IMR-90 (cell line): Measurements from ENCODE around the gene GTF2I. TPM values are rescaled to one million over a fixed set of nuclear protein-coding genes. Genes with fewer than 3 reads are reported as not detected.
A peak's percentile ranks its signal among the peaks of the same experiment; 100 is the strongest.

ENCODE experiments used
- ATAC-seq: fragments of 200-7000 bp; cut with Tn5 transposase; 2 replicates; pipeline ENCODE4 v1.9.1; 2020; ENCODE audit warnings: low read depth, mild to moderate bottlenecking, moderate library complexity
- BruUV-seq: library from RNA; stranded (reverse); fragments of 400-500 nt; replicated peaks from 2 replicates; lab custom pipeline; 2021; lab: Mats Ljungman, UMichigan
- CTCF ChIA-PET: fragments of 300-600 bp; formaldehyde crosslinking; extraction: SDS; loops from one replicate; lab custom pipeline; 2021; ENCODE audit warnings: antibody characterized with exemption; lab: Yijun Ruan, JAX
- POLR2A ChIA-PET: fragments of 300-600 bp; sonication (Branson Sonifier 250); formaldehyde crosslinking; loops from one replicate; lab custom pipeline; 2022; ENCODE audit warnings: antibody characterized with exemption; ENCODE audit not compliant: unreplicated experiment; lab: Charles Lee
- DNase-seq: peaks from one replicate; pipeline ENCODE4 v3.0.0; 2013
- H2AFZ ChIP-seq: replicated peaks from 2 replicates; pipeline ENCODE3; 2013; ENCODE audit warnings: low read length, mild to moderate bottlenecking; ENCODE audit not compliant: poor library complexity
- H2AK5ac ChIP-seq: 2 replicates; pipeline ENCODE4 v1.6.1; 2013; ENCODE audit warnings: low read depth, low read length, inconsistent platforms
- H2AK9ac ChIP-seq: replicated peaks from 2 replicates; pipeline ENCODE3; 2013; ENCODE audit warnings: mild to moderate bottlenecking, low read depth, low read length, moderate library complexity; ENCODE audit not compliant: poor library complexity
- H2BK120ac ChIP-seq: 2 replicates; pipeline ENCODE4 v1.6.1; 2013; ENCODE audit warnings: low read depth, low read length, inconsistent platforms
- H2BK15ac ChIP-seq: 3 replicates; pipeline ENCODE4 v1.6.1; 2013; ENCODE audit warnings: low read depth, low read length, inconsistent platforms
- H2BK20ac ChIP-seq: 2 replicates; pipeline ENCODE4 v1.6.1; 2013; ENCODE audit warnings: low read depth, mild to moderate bottlenecking, inconsistent platforms, low read length, moderate library complexity
- H2BK5ac ChIP-seq: 2 replicates; pipeline ENCODE4 v1.6.1; 2013; ENCODE audit warnings: mild to moderate bottlenecking, low read depth, low read length, inconsistent platforms; ENCODE audit not compliant: poor library complexity, severe bottlenecking
- H3K14ac ChIP-seq: replicated peaks from 2 replicates; pipeline ENCODE4 v1.6.1; 2013; ENCODE audit warnings: low read depth, low read length, inconsistent platforms
- H3K18ac ChIP-seq: 2 replicates; pipeline ENCODE4 v1.6.1; 2013; ENCODE audit warnings: low read depth, low read length, control low read depth
- H3K23ac ChIP-seq: 2 replicates; pipeline ENCODE4 v1.6.1; 2013; ENCODE audit warnings: low read depth, low read length, inconsistent platforms
- H3K27ac ChIP-seq: 2 replicates; pipeline ENCODE4 v1.5.1; 2013; ENCODE audit warnings: mild to moderate bottlenecking, control low read depth, low read length; ENCODE audit not compliant: insufficient read depth
- H3K27me3 ChIP-seq: 2 replicates; pipeline ENCODE4 v1.6.1; 2013; ENCODE audit warnings: low read length; ENCODE audit not compliant: control insufficient read depth, insufficient read depth
- H3K36me3 ChIP-seq: 2 replicates; pipeline ENCODE4 v1.6.1; 2013; ENCODE audit warnings: low read length, mixed read lengths; ENCODE audit not compliant: control insufficient read depth, insufficient read depth
- H3K4ac ChIP-seq: 2 replicates; pipeline ENCODE4 v1.6.1; 2013; ENCODE audit warnings: low read depth, low read length, inconsistent platforms
- H3K4me1 ChIP-seq: 2 replicates; pipeline ENCODE4 v1.6.1; 2013; ENCODE audit warnings: low read length, mixed read lengths; ENCODE audit not compliant: control insufficient read depth, insufficient read depth
- H3K4me2 ChIP-seq: 2 replicates; pipeline ENCODE4 v1.6.1; 2013; ENCODE audit warnings: low read depth, mild to moderate bottlenecking, control low read depth, low read length, moderate library complexity
- H3K4me3 ChIP-seq: 2 replicates; pipeline ENCODE4 v1.5.1; 2013; ENCODE audit warnings: low read depth, mild to moderate bottlenecking, control low read depth, low read length, moderate library complexity; ENCODE audit not compliant: insufficient read depth
- H3K56ac ChIP-seq: 2 replicates; pipeline ENCODE4 v1.6.1; 2013; ENCODE audit warnings: low read length, inconsistent platforms; ENCODE audit not compliant: insufficient read depth; ENCODE audit errors: extremely low read depth
- H3K79me1 ChIP-seq, 2 experiments: 2 replicates each; pipeline ENCODE4 v1.6.1; 2013; ENCODE audit warnings: low read length in 2 of 2, inconsistent platforms in 1 of 2, low read depth in 1 of 2
- H3K9ac ChIP-seq: 2 replicates; pipeline ENCODE4 v1.6.1; 2013; ENCODE audit warnings: low read depth, low read length, control low read depth
- H3K9me1 ChIP-seq: 2 replicates; pipeline ENCODE4 v1.6.1; 2013; ENCODE audit warnings: low read length, inconsistent platforms; ENCODE audit not compliant: insufficient read depth
- H3K9me3 ChIP-seq: 2 replicates; pipeline ENCODE4 v1.6.1; 2013; ENCODE audit warnings: low read length; ENCODE audit not compliant: control insufficient read depth, insufficient read depth
- H4K20me1 ChIP-seq: 2 replicates; pipeline ENCODE4 v1.6.1; 2013; ENCODE audit warnings: low read length, inconsistent platforms; ENCODE audit not compliant: insufficient read depth
- H4K5ac ChIP-seq: 2 replicates; pipeline ENCODE4 v1.6.1; 2013; ENCODE audit warnings: mild to moderate bottlenecking, low read depth, low read length, control low read depth
- H4K8ac ChIP-seq, 2 experiments: 2 replicates each; pipeline ENCODE4 v1.6.1; 2013; ENCODE audit warnings: low read depth in 2 of 2, low read length in 2 of 2, control low read depth in 1 of 2, inconsistent platforms in 1 of 2
- H4K91ac ChIP-seq: 2 replicates; pipeline ENCODE4 v1.6.1; 2013; ENCODE audit warnings: low read depth, low read length, inconsistent platforms; ENCODE audit not compliant: insufficient read depth
- BHLHE40 ChIP-seq: fragments of 150-350 bp; IDR thresholded peaks from 2 replicates; pipeline ENCODE4 v1.6.1; 2016; ENCODE audit warnings: mild to moderate bottlenecking, low read depth, low read length
- CEBPB ChIP-seq: IDR thresholded peaks from 2 replicates; pipeline ENCODE4 v1.6.1; 2012; ENCODE audit warnings: low read depth, low read length, improper control_type of control experiment
- CTCF ChIP-seq: conservative IDR thresholded peaks from 2 replicates; pipeline ENCODE4 v1.5.1; 2012; ENCODE audit warnings: mild to moderate bottlenecking, low read depth, low read length, improper control_type of control experiment
- ELK1 ChIP-seq: fragments of 150-350 bp; IDR thresholded peaks from 2 replicates; pipeline ENCODE4 v1.6.1; 2016; ENCODE audit warnings: low read depth, mild to moderate bottlenecking, low read length, moderate library complexity, borderline replicate concordance
- FOS ChIP-seq: fragments of 150-350 bp; IDR thresholded peaks from 2 replicates; pipeline ENCODE4 v1.6.1; 2016; ENCODE audit warnings: low read depth, low read length
- MAFK ChIP-seq: IDR thresholded peaks from 2 replicates; pipeline ENCODE4 v1.6.1; 2012; ENCODE audit warnings: low read depth, low read length, improper control_type of control experiment
- MAZ ChIP-seq: IDR thresholded peaks from 2 replicates; pipeline ENCODE4 v1.6.1; 2012; ENCODE audit warnings: low read depth, mild to moderate bottlenecking, low read length, improper control_type of control experiment, moderate library complexity, borderline replicate concordance
- MXI1 ChIP-seq: IDR thresholded peaks from 2 replicates; pipeline ENCODE4 v1.6.1; 2012; ENCODE audit warnings: low read depth, mild to moderate bottlenecking, low read length, moderate library complexity, borderline replicate concordance
- POLR2A ChIP-seq: IDR thresholded peaks from 2 replicates; pipeline ENCODE4 v1.6.1; 2012; ENCODE audit warnings: mild to moderate bottlenecking, low read depth, low read length
- RCOR1 ChIP-seq: IDR thresholded peaks from 2 replicates; pipeline ENCODE4 v1.6.1; 2012; ENCODE audit warnings: mild to moderate bottlenecking, low read length, improper control_type of control experiment; ENCODE audit not compliant: insufficient replicate concordance
- SMC3 ChIP-seq: fragments of 150-350 bp; IDR thresholded peaks from 2 replicates; pipeline ENCODE4 v1.6.1; 2016; ENCODE audit warnings: low read depth, mild to moderate bottlenecking, antibody characterized with exemption, low read length, moderate library complexity
- USF2 ChIP-seq: fragments of 150-350 bp; IDR thresholded peaks from 2 replicates; pipeline ENCODE4 v1.6.1; 2017; ENCODE audit warnings: mild to moderate bottlenecking, antibody characterized with exemption, low read length, low read depth
- WGBS, 2 experiments: methylation state at CpG; one replicate each; pipeline versions ENCODE4 v1.1.5 to v1.1.7; 2013; ENCODE audit warnings: missing lambda C conversion rate in 2 of 2; ENCODE audit not compliant: insufficient read length in 1 of 2; ENCODE audit errors: extremely low coverage in 2 of 2; 5-methylcytosine and 5-hydroxymethylcytosine counted together
- dilution Hi-C: fragments of 300-500 bp; cut with HindIII; formaldehyde crosslinking; loops from one replicate; pipeline ENCODE4 v1.14.3; 2018; ENCODE audit warnings: low sequenced_read_pairs; ENCODE audit not compliant: unreplicated experiment
- in situ Hi-C: fragments of 300-500 bp; cut with MboI; formaldehyde crosslinking; loops from 3 replicates; pipeline ENCODE4 v1.14.3; 2019; ENCODE audit warnings: low sequenced_read_pairs, inconsistent platforms, mixed read lengths
- intact Hi-C: fragments of 100-400 bp; cut with micrococcal nuclease; formaldehyde crosslinking; loops from 2 replicates; pipeline ENCODE4 v1.10.0; 2022
- polyA plus RNA-seq, 3 experiments: library from polyadenylated mRNA; depleted of rRNA; stranded (reverse); fragments of >200 nt; gene quantifications; 2 replicates each; pipeline ENCODE4 v1.2.3, GENCODE V29; 2012; ENCODE audit warnings: low replicate concordance in 1 of 3
- total RNA-seq: library from RNA; depleted of rRNA; stranded (reverse); fragments of >200 nt; gene quantifications from 2 replicates; pipeline ENCODE4 v1.2.3, GENCODE V29; 2012

The GTF2I gene
- total and polyA plus RNA-seq, 2 of the 4 experiments (the other 2 are of a cell fraction): 46.4 to 88.8 TPM

- H3K4ac ChIP-seq: peak overlapping the region; percentile 98
Observed at GRCh38 chr7:74656837-74657691, 454 bp upstream of the GTF2I start.

More at GRCh38 chr7:74656837-74657691, 454 bp upstream of the GTF2I start:
- peak; percentile 95 for DNase-seq
- Histone ChIP-seq H3K79me1 (peaks cover 3 to 31% of the 10 kb centered on the region in 2 experiments; a peak in 2 of 4 replicates), H2BK20ac (peak overlapping the region; percentile 46), H3K9me3 (no peaks in the 10 kb centered on the region), H2BK15ac (peak overlapping the region; percentile 47; the same call in 1 of the 3 replicates), H3K18ac (peak overlapping the region; percentile 77), H2AK5ac (peak overlapping the region; percentile 95), H3K9me1 (peaks cover 11% of the 10 kb centered on the region; the same call in 1 of the 2 replicates), H4K5ac (peak overlapping the region; percentile 83), H4K20me1 (peaks cover 36% of the 10 kb centered on the region), H3K56ac (peak overlapping the region; percentile 98), H4K91ac (peak overlapping the region; percentile 88), H2AK9ac (peak overlapping the region; percentile 99), H3K4me1 (peaks cover 22% of the 10 kb centered on the region), H3K4me3 (peak overlapping the region; percentile 80), H2BK5ac (peak overlapping the region; percentile 82), H2AFZ (peak overlapping the region; percentile 92), H3K23ac (peak overlapping the region; percentile 99), H3K14ac (peak overlapping the region; percentile 99), H3K27ac (peak overlapping the region; percentile 96), H3K9ac (peak overlapping the region; percentile 96), H4K8ac (peak overlapping the region; percentile 98 to 99), H3K27me3 (no peaks in the 10 kb centered on the region), H3K36me3 (peaks cover 4% of the 10 kb centered on the region), H2BK120ac (peak overlapping the region; percentile 92), H3K4me2 (peak overlapping the region; percentile 91)
- dilution Hi-C loops: no loop called here
- intact Hi-C loops: no loop called here
- in situ Hi-C loops: loop anchor here (5.0 kb wide), 1 partner anchor 50 kb away; no protein-coding TSS in a partner anchor
- CTCF ChIA-PET: interaction anchor here (0.6 kb wide), 1 partner anchor 77 kb away, joined by 4 read pairs; no protein-coding TSS in a partner anchor
- POLR2A ChIA-PET: interaction anchor here (0.6 kb wide), 3 partner anchors 9 to 44 kb away, joined by 5 to 30 read pairs (median 14); no protein-coding TSS in a partner anchor
- TF ChIP-seq MAZ: peak; percentile 40; the same call in 1 of the 2 replicates
- TF ChIP-seq RCOR1: no peak
- peak; percentile 40 for TF ChIP-seq CTCF
- TF ChIP-seq MAFK: no peak
- no peak for TF ChIP-seq FOS
- no peak for TF ChIP-seq BHLHE40
- no peak for TF ChIP-seq SMC3
- no peak for TF ChIP-seq ELK1
- TF ChIP-seq CEBPB: no peak
- TF ChIP-seq POLR2A: peak; percentile 11; the same call in 1 of the 2 replicates
- TF ChIP-seq USF2: no peak
- TF ChIP-seq MXI1: peak; percentile 51; the same call in 1 of the 2 replicates
- ATAC-seq: peak; percentile 74
- 0% methylated on average over 1 of the region's 60 CpGs; no CpG with 5 or more reads in 1 of the 2 experiments for WGBS, 2 experiments
- no TSS peak for BruUV-seq
